HG02588 (cell line): ENCODE data around the gene AXIN1.
"Not testable (repeated sequence)": the region's sequence is repeated elsewhere in the genome, so short reads cannot be mapped to it uniquely, and the experiment has no call there.

Experiments used
- ATAC-seq: cut with Tn5 transposase; IDR thresholded peaks from one replicate; pipeline ENCODE4 v1.9.1; 2021; ENCODE audit warnings: mild to moderate bottlenecking, moderate library complexity; ENCODE audit not compliant: unreplicated experiment

Gene AXIN1

GRCh38 chr16:268141-269053 lies 84.1 kb downstream of the AXIN1 start:
- ATAC-seq, result no peak

GRCh38 chr16:267562-267961 lies 85.0 kb downstream of the AXIN1 start:
- ATAC-seq, result not testable (repeated sequence)

- no peak for ATAC-seq
Observed at GRCh38 chr16:266258-267164, 86.0 kb downstream of the AXIN1 start.

- no peak for ATAC-seq
Observed at GRCh38 chr16:265711-266110, 86.8 kb downstream of the AXIN1 start.

GRCh38 chr16:265002-265529 lies 87.5 kb downstream of the AXIN1 start:
- ATAC-seq, result no peak

GRCh38 chr16:264440-264951 lies 88.0 kb downstream of the AXIN1 start:
- no peak for ATAC-seq

- no peak for ATAC-seq
Observed at GRCh38 chr16:263944-264343, 88.6 kb downstream of the AXIN1 start.

- ATAC-seq, result no peak
Observed at GRCh38 chr16:263182-263774, 89.2 kb downstream of the AXIN1 start.

GRCh38 chr16:262121-262745 lies 90.3 kb downstream of the AXIN1 start:
- no peak for ATAC-seq

- no peak for ATAC-seq
Observed at GRCh38 chr16:261031-261691, 91.4 kb downstream of the AXIN1 start.

GRCh38 chr16:260326-260725 lies 92.2 kb downstream of the AXIN1 start:
- ATAC-seq, result no peak

GRCh38 chr16:259814-260253 lies 92.7 kb downstream of the AXIN1 start:
- ATAC-seq, result no peak

GRCh38 chr16:259226-259625 lies 93.3 kb downstream of the AXIN1 start:
- ATAC-seq, result no peak

GRCh38 chr16:258091-258490 lies 94.4 kb downstream of the AXIN1 start:
- ATAC-seq, result not testable (repeated sequence)

- ATAC-seq, result no peak
Observed at GRCh38 chr16:255183-255582, 97.3 kb downstream of the AXIN1 start.

- no peak for ATAC-seq
Observed at GRCh38 chr16:254461-254860, 98.1 kb downstream of the AXIN1 start.

- no peak for ATAC-seq
Observed at GRCh38 chr16:253833-254232, 98.7 kb downstream of the AXIN1 start.

GRCh38 chr16:252366-253337 lies 99.9 kb downstream of the AXIN1 start:
- no peak for ATAC-seq

GRCh38 chr16:249431-249830 lies 103.1 kb downstream of the AXIN1 start:
- ATAC-seq, result no peak
